Measurements from ENCODE around the gene SERPINB12. TPM values are rescaled to one million over a fixed set of nuclear protein-coding genes. Genes with fewer than 3 reads are reported as not detected.

The SERPINB12 gene
- total and polyA plus RNA-seq, 2 donors (not counting 3 experiments of a cell fraction or from before 2014, with no cell fraction given), result not detected

GRCh38 chr18:63545000-63545399 lies 2.8 kb downstream of the SERPINB12 start:
- intact Hi-C loops (cut with micrococcal nuclease) (no loop called here), dilution Hi-C loops (cut with MboI; ENCODE audit: extremely low pct_ligation_motif_present, low sequenced_read_pairs) (no loop called here)
- Histone ChIP-seq H3K9ac (replicated peaks; ENCODE audit: extremely low read depth, insufficient read depth, low read length) (no peak overlapping the region), H3K36me3 (ENCODE audit: control insufficient read depth in 2 of 2, extremely low read depth in 1 of 2, insufficient read depth in 2 of 2, low read length in 2 of 2) (no peaks in the 10 kb centered on the region), H3K9me3 (replicated peaks; ENCODE audit: control insufficient read depth, insufficient read depth, low read length) (no peaks in the 10 kb centered on the region), H3K4me1 (ENCODE audit: control insufficient read depth, extremely low read depth, insufficient read depth, low read length) (no peaks in the 10 kb centered on the region), H3K4me3 (replicated peaks in 1 of 3; ENCODE audit: insufficient read depth in 1 of 3, low read depth in 1 of 3, low read length in 3 of 3) (no peak overlapping the region), H3K9me1 (replicated peaks; ENCODE audit: control insufficient read depth, extremely low read depth, insufficient read depth, low read length) (no peaks in the 10 kb centered on the region), H3K27me3 (ENCODE audit: control insufficient read depth in 2 of 2, insufficient read depth in 2 of 2, low read length in 2 of 2) (no peaks in the 10 kb centered on the region), H3K4me2 (ENCODE audit: insufficient read depth, low read length) (no peak overlapping the region), H2AFZ (ENCODE audit: low read depth, low read length) (no peak overlapping the region), H3K27ac (ENCODE audit: insufficient read depth, low read depth, low read length) (no peak overlapping the region), H4K20me1 (replicated peaks; ENCODE audit: control insufficient read depth, extremely low read depth, insufficient read depth, low read length) (no peaks in the 10 kb centered on the region), H3K79me2 (ENCODE audit: control insufficient read depth, insufficient read depth, low read length) (no peaks in the 10 kb centered on the region)
- ChIA-PET POLR2A (no interaction called here), CTCF (interaction anchor here (0.6 kb wide), 1 partner anchor 46 kb away, joined by 3 read pairs; no protein-coding TSS in a partner anchor)
- TF ChIP-seq GATA2 (IDR thresholded peaks at IDR 0.05; ENCODE audit: insufficient read depth, insufficient read length, low read depth, low read length) (no peak), CTCF (IDR thresholded peaks at IDR 0.05; ENCODE audit: extremely low read depth in 1 of 2, insufficient read depth in 1 of 2, low read depth in 1 of 2, low read length in 2 of 2) (no peak), MYC (IDR thresholded peaks at IDR 0.05; ENCODE audit: low read depth, low read length) (no peak), MAX (IDR thresholded peaks at IDR 0.05; ENCODE audit: insufficient read depth, insufficient read length) (no peak), JUN (IDR thresholded peaks at IDR 0.05; ENCODE audit: borderline replicate concordance, insufficient read depth, insufficient read length, low read depth) (no peak), EZH2 (IDR thresholded peaks at IDR 0.05; ENCODE audit: borderline replicate concordance, low read depth, low read length, severe bottlenecking) (no peak), POLR2A (IDR thresholded peaks at IDR 0.05; ENCODE audit: low read depth, low read length) (no peak), POLR2AphosphoS5 (IDR thresholded peaks at IDR 0.05; ENCODE audit: insufficient read depth, low read depth, low read length) (no peak), FOS (IDR thresholded peaks at IDR 0.05; ENCODE audit: borderline replicate concordance, insufficient read depth, low read length) (no peak)
- DNase-seq (ENCODE audit: low read depth, low spot score) (no peak), FAIRE-seq (no peak)
- no TSS peak for BruUV-seq (replicated peaks)

Measured in endothelial cell of umbilical vein (primary cell).